ENCODE measurements around the gene CIB4.

Gene CIB4

DNA sequence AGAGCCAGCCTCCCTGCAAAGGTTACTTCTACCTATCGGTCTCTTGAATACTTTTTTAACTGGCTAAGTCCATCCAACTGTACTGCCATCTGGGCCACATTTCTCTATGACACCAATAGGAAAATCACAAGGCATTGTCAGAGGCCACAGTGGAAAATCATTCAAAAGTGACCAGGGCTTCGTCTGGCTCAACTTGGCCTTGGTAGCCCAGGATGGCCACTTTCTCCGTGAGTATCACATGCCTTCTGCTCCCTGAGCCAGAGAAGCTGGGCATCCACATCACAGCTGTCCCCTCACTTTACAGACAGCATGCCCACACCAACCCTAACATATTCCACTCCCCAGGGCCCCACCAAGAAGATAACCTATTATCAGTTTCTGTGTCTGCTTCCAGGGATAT, 5.8 kb downstream of the CIB4 start:
- no peak for DNase-seq (ENCODE audit: low read depth)
- H3K4me3 ChIP-seq (ENCODE audit: low read depth, low read length), result no peak overlapping the region
- TF ChIP-seq, protein P1, sequence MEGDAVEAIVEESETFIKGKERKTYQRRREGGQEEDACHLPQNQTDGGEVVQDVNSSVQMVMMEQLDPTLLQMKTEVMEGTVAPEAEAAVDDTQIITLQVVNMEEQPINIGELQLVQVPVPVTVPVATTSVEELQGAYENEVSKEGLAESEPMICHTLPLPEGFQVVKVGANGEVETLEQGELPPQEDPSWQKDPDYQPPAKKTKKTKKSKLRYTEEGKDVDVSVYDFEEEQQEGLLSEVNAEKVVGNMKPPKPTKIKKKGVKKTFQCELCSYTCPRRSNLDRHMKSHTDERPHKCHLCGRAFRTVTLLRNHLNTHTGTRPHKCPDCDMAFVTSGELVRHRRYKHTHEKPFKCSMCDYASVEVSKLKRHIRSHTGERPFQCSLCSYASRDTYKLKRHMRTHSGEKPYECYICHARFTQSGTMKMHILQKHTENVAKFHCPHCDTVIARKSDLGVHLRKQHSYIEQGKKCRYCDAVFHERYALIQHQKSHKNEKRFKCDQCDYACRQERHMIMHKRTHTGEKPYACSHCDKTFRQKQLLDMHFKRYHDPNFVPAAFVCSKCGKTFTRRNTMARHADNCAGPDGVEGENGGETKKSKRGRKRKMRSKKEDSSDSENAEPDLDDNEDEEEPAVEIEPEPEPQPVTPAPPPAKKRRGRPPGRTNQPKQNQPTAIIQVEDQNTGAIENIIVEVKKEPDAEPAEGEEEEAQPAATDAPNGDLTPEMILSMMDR (IDR thresholded peaks at IDR 0.05; ENCODE audit: control insufficient read depth, extremely low read depth, insufficient read depth), result no peak

DNA sequence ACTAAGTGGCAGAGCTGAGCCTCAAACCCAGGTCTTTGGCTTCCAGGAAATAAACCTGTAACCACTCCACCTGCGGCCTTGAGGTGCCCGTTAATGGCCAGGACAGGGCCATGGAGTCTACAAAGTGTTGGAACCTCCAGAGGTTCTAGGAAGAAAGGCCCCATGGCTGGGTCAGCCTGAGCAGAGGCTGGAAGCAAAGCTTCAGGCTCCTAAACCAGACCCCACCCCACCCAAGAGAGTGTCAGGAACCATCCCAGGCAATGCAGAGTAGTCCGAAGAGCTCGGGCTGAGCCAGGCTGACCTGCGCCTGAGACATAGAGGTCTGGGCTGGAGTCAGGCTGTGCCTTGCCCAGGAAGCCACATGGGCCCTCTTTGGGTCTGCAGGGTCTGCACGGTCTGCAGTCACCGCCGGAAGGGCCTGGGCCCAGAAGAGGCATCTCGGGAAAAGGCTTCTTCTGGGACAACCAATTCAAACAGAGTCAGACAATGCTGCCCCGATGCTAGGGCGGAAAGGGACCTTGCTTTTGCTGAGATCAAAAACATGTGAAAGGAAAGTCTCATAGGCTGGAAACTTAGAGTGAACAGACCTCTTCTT, 6.4 kb downstream of the CIB4 start:
- no peak overlapping the region for H3K4me3 ChIP-seq (ENCODE audit: low read depth, low read length)
- no peak for DNase-seq (ENCODE audit: low read depth)
- TF ChIP-seq, protein P1 (IDR thresholded peaks at IDR 0.05; ENCODE audit: control insufficient read depth, extremely low read depth, insufficient read depth), result no peak

DNA sequence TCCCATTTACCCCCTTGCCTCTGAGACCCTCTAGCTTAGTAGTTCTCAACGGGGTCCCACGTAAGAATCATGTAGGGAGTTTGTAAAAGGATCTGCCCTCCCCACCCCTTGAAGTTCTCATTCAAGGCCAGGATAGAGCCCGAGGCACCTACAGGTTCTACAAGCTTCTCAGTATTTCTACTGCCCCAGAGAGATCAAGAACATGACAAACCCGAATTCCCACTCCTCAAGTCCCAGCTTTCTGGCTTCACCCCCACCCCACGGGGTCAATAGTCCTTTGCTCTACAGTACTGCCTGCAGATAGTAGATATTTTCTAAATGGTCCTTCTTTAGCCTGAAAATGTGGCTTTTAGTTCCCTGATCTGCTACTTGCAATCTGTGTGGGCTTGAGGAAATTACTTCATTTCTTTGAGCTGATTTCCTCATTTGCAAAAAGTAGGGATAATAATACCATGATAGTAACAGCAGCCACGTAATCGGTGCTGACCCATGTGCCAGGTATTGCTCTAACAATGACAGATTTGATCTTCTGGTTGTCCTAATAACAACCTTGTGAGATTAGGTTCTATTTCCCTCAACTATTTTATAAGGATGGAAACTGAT, 7.1 kb downstream of the CIB4 start:
- TF ChIP-seq, protein P1 (IDR thresholded peaks at IDR 0.05; ENCODE audit: control insufficient read depth, extremely low read depth, insufficient read depth), result no peak
- no peak for DNase-seq (ENCODE audit: low read depth)
- no peak overlapping the region for H3K4me3 ChIP-seq (ENCODE audit: low read depth, low read length)

DNA sequence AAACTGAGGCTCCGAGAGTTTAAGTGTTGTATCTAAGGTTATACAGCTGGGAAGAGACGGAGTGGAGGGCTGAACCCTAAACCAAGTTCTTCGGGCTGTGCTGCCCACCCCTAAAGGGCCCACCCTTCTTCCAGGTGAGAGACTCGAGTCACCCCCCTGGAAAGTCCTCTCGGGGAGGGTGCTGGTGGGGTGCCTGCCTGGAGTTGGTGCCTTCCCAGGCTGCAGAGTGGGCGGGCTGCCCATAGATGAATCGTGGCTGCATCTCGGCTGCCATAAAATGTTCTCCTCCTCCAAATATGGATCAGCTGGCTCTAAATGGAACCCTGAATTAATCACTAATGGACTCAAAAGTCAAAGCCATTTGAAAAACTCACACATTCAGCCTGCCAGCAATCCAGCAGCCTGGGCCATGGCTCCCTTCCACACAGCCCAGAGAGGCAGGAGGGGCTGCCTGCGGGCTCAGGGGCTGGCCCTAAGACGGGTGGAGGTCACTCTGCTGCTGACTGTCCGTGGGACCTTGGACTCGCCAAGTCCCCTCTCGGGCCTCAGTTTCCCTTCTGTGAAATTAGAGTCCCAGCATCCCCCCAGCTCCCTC, 7.7 kb downstream of the CIB4 start:
- TF ChIP-seq, protein P1 (IDR thresholded peaks at IDR 0.05; ENCODE audit: control insufficient read depth, extremely low read depth, insufficient read depth), result no peak
- no peak overlapping the region for H3K4me3 ChIP-seq (ENCODE audit: low read depth, low read length)
- no peak for DNase-seq (ENCODE audit: low read depth)

DNA sequence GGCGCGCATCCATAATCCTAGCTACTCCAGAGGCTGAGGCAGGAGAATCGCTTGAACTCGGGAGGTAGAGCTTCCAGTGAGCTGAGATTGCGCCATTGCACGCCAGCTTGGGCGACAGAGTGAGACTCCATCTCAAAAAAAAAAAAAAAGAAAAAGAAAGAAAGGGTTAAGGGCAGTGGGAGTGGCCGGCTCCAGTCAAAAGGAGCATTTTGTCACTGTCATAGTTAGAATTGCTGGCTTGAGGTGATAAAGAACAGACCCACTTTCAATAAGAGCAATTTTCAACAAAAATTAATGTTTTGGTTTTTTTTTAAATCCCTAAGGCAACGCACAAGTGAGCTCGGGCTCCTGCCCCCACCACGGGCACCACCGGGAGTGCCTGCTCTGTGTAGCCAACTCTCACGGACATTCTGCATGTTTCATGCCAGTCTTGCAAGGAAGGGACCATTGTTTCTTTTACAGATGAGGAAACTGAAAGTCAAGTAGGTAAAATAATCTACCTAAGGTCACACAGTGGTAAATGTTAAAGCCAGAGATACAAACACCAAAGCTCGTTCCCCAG, 8.5 kb downstream of the CIB4 start:
- no peak for DNase-seq (ENCODE audit: low read depth)
- H3K4me3 ChIP-seq (ENCODE audit: low read depth, low read length), result no peak overlapping the region
- TF ChIP-seq, protein P1 (IDR thresholded peaks at IDR 0.05; ENCODE audit: control insufficient read depth, extremely low read depth, insufficient read depth), result no peak

DNA sequence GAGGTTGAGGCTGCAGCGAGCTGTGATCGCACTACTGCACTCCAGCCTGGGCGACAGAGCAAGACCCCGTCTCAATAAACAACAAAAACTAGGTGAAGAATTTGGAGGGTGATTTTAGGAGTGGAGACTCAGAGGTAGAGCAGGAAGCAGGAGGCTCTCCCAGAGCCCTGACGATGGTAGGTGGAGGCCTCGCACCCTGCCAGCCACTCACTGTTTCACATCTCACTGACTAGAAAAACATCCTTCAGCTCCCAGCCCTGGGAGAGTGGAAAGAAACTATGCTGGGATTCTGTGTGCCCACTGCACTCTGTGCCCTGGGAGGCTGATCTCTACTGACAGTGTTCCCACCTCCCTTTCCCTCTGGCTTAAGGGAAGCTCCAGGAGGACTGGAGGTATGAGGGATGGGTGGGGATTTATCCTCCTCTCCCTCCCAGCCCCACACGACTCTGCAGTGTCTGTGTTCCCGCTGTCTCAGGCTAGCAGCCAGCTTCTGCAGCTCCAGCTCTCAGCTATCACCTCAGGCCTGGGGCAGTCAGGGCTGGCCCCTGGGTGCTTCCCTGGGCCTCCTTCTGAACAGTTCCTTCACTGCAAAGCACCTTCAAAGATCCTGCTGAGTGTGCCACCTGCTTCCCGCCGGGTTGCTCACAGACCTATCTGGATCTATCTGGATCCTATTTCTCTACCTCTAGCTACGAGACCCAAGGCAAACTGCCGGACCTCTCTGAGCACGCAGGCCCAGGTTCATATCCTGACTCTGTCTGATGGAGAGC, 9.6 kb downstream of the CIB4 start:
- TF ChIP-seq, protein P1 (IDR thresholded peaks at IDR 0.05; ENCODE audit: control insufficient read depth, extremely low read depth, insufficient read depth), result no peak
- no peak for DNase-seq (ENCODE audit: low read depth)
- H3K4me3 ChIP-seq (ENCODE audit: low read depth, low read length), result no peak overlapping the region

Data from LNCaP clone FGC (cell line).